Measurements from ENCODE around the gene MAML3.
A peak's percentile ranks its signal among the peaks of the same experiment; 100 is the strongest.

Gene MAML3

DNA sequence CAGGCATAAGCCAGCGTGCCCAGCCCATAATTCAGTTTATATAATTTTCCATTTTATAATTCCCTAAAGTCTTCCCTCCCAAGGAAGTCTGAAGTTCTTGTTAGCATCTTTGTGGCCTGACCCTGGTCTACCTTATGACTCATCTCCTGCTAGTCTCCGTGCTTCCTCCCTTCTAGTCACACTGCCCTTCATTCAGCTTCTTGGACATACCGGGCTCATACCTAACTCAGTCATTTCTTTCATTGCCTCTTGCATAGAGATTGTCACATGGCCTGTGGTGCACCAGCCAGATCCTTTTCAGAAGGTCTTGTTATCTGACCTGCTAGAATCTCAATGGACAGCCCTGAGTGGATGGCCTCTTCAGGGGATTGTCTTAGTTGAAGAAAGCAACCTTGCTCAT lies 22.8 kb upstream of the MAML3 start:
- no peaks in the 10 kb centered on the region for H3K4me1 ChIP-seq (ENCODE audit: control insufficient read depth in 1 of 2, insufficient read depth in 2 of 2, low read length in 2 of 2)
- no peak overlapping the region for H3K4me3 ChIP-seq (ENCODE audit: low read depth in 1 of 2, low read length in 2 of 2)
- no peaks in the 10 kb centered on the region for H3K36me3 ChIP-seq (ENCODE audit: control insufficient read depth in 1 of 2, insufficient read depth in 2 of 2, low read length in 2 of 2)
- no peaks in the 10 kb centered on the region for H3K27me3 ChIP-seq (ENCODE audit: low read depth, low read length)
- no peak overlapping the region for H3K27ac ChIP-seq (ENCODE audit: low read length)
- H3K9me3 ChIP-seq (ENCODE audit: control insufficient read depth in 1 of 2, low read length in 2 of 2), result no peaks in the 10 kb centered on the region

GRCh38 chr4:140174543-140174942 lies 20.6 kb upstream of the MAML3 start:
- Histone ChIP-seq H3K36me3 (ENCODE audit: control insufficient read depth in 1 of 2, insufficient read depth in 2 of 2, low read length in 2 of 2) (no peaks in the 10 kb centered on the region), H3K9me3 (ENCODE audit: control insufficient read depth in 1 of 2, low read length in 2 of 2) (no peaks in the 10 kb centered on the region), H3K27me3 (ENCODE audit: low read depth, low read length) (no peaks in the 10 kb centered on the region)

GRCh38 chr4:140172960-140173359 lies 19.0 kb upstream of the MAML3 start:
- H3K4me3 ChIP-seq (ENCODE audit: low read depth in 1 of 2, low read length in 2 of 2), result no peak overlapping the region
- no peaks in the 10 kb centered on the region for H3K36me3 ChIP-seq (ENCODE audit: control insufficient read depth in 1 of 2, insufficient read depth in 2 of 2, low read length in 2 of 2)
- no peaks in the 10 kb centered on the region for H3K4me1 ChIP-seq (ENCODE audit: control insufficient read depth in 1 of 2, insufficient read depth in 2 of 2, low read length in 2 of 2)
- H3K27me3 ChIP-seq (ENCODE audit: low read depth, low read length), result no peaks in the 10 kb centered on the region
- H3K27ac ChIP-seq (ENCODE audit: low read length), result no peak overlapping the region
- no peaks in the 10 kb centered on the region for H3K9me3 ChIP-seq (ENCODE audit: control insufficient read depth in 1 of 2, low read length in 2 of 2)

More at GRCh38 chr4:140174543-140174942, 20.6 kb upstream of the MAML3 start:
- no peak overlapping the region for H3K27ac ChIP-seq (ENCODE audit: low read length)
- H3K4me3 ChIP-seq (ENCODE audit: low read depth in 1 of 2, low read length in 2 of 2), result no peak overlapping the region
- H3K4me1 ChIP-seq (ENCODE audit: control insufficient read depth in 1 of 2, insufficient read depth in 2 of 2, low read length in 2 of 2), result no peaks in the 10 kb centered on the region

DNA sequence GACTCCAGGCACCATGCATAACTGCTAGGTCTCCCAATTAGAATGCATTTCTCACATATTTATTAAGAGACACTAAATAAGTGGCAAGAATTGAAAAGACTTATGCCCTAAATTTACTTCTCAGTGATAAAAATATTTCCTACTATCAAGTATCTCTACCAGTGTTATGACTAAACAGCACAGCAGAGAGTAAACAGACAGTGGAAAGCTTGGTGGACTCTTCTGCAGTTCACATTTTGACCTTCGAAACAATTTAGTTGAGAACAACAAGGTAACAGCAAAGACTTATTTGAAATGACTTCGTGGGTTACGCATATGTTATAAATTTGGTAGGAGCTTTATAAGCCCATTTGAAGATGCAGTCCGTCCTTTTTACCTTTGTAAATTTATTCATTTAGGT lies 16.3 kb upstream of the MAML3 start:
- no peaks in the 10 kb centered on the region for H3K27me3 ChIP-seq (ENCODE audit: low read depth, low read length)
- H3K9me3 ChIP-seq (ENCODE audit: control insufficient read depth in 1 of 2, low read length in 2 of 2), result no peaks in the 10 kb centered on the region
- H3K4me1 ChIP-seq (ENCODE audit: control insufficient read depth in 1 of 2, insufficient read depth in 2 of 2, low read length in 2 of 2), result no peaks in the 10 kb centered on the region
- H3K36me3 ChIP-seq (ENCODE audit: control insufficient read depth in 1 of 2, insufficient read depth in 2 of 2, low read length in 2 of 2), result no peaks in the 10 kb centered on the region
- no peak overlapping the region for H3K4me3 ChIP-seq (ENCODE audit: low read depth in 1 of 2, low read length in 2 of 2)
- H3K27ac ChIP-seq (ENCODE audit: low read length), result no peak overlapping the region

- H3K4me1 ChIP-seq (ENCODE audit: control insufficient read depth in 1 of 2, insufficient read depth in 2 of 2, low read length in 2 of 2), result no peaks in the 10 kb centered on the region
- no peaks in the 10 kb centered on the region for H3K36me3 ChIP-seq (ENCODE audit: control insufficient read depth in 1 of 2, insufficient read depth in 2 of 2, low read length in 2 of 2)
- no peak overlapping the region for H3K27ac ChIP-seq (ENCODE audit: low read length)
- no peaks in the 10 kb centered on the region for H3K9me3 ChIP-seq (ENCODE audit: control insufficient read depth in 1 of 2, low read length in 2 of 2)
- no peak overlapping the region for H3K4me3 ChIP-seq (ENCODE audit: low read depth in 1 of 2, low read length in 2 of 2)
- no peaks in the 10 kb centered on the region for H3K27me3 ChIP-seq (ENCODE audit: low read depth, low read length)
These were observed 15.0 kb upstream of the MAML3 start for GRCh38 chr4:140168936-140169335.

DNA sequence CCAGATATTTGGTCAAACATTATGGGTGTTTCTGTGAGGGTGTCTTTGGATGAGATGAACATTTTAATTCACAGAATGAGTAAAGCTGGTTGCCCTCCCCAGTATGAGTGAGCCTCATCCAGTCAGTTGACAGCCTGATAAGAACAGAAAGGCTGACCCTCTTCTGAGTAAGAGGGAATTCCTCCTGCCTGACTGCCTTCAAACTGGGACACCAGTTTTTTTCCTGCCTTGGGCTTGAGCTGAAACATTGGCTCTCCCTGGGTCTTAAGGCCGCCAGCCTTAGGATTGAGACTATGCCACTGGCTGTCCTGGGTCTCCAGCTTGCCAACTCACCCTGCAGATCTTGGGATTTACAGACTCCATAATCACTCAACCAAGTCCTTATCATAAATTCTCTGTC lies 14.5 kb upstream of the MAML3 start:
- Histone ChIP-seq H3K4me1 (ENCODE audit: control insufficient read depth in 1 of 2, insufficient read depth in 2 of 2, low read length in 2 of 2) (peaks cover 0 to under 1% of the 10 kb centered on the region in 2 donors), H3K36me3 (ENCODE audit: control insufficient read depth in 1 of 2, insufficient read depth in 2 of 2, low read length in 2 of 2) (no peaks in the 10 kb centered on the region), H3K9me3 (ENCODE audit: control insufficient read depth in 1 of 2, low read length in 2 of 2) (no peaks in the 10 kb centered on the region)

DNA sequence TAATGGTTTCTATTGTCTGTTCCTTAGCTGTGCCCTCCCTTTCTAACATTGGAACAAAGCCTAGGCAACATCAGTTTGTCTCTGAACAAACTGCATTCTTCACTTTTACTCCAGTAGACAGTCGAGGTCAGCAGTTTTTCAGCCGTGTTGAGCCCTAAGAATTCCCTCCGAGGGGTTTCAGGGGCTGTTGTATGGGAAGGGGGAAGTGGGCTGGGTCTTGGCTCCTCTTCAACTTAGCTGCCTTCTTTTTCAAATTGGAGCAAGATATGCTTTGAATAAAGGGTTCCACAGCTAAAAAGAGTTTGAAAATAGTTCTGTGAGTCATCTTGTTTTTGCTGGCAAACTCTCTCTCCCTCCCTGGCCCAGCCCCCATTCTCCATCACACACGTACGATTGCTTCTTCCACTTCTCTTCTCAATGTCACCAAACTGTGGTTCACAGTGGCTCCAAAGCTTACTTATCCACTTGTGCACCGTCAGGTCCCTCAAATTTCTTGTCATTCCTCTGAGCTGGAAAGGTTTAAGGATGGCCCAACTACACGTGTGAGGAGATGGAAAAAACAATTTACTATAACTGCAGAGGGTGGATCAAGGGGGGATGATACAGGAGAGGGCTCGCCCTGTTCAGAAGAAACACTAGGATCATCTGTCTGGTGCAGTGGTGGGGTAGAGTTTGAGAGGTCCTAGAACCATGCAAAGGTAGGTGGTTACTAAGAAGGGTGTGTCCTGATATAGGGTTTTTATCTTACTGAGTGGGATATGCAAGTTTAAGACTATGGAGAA lies 9.2 kb upstream of the MAML3 start:
- Histone ChIP-seq H3K4me3 (ENCODE audit: low read depth in 1 of 2, low read length in 2 of 2) (no peak overlapping the region), H3K36me3 (ENCODE audit: control insufficient read depth in 1 of 2, insufficient read depth in 2 of 2, low read length in 2 of 2) (no peaks in the 10 kb centered on the region), H3K9me3 (ENCODE audit: control insufficient read depth in 1 of 2, low read length in 2 of 2) (no peaks in the 10 kb centered on the region), H3K4me1 (ENCODE audit: control insufficient read depth in 1 of 2, insufficient read depth in 2 of 2, low read length in 2 of 2) (peaks cover 6 to 10% of the 10 kb centered on the region in 2 donors), H3K27me3 (ENCODE audit: low read depth, low read length) (no peaks in the 10 kb centered on the region), H3K27ac (ENCODE audit: low read length) (peak overlapping the region; percentile 26)

More for the DNA sequence above, 14.5 kb upstream of the MAML3 start:
- H3K27ac ChIP-seq (ENCODE audit: low read length), result no peak overlapping the region
- H3K4me3 ChIP-seq (ENCODE audit: low read depth in 1 of 2, low read length in 2 of 2), result no peak overlapping the region
- H3K27me3 ChIP-seq (ENCODE audit: low read depth, low read length), result no peaks in the 10 kb centered on the region

DNA sequence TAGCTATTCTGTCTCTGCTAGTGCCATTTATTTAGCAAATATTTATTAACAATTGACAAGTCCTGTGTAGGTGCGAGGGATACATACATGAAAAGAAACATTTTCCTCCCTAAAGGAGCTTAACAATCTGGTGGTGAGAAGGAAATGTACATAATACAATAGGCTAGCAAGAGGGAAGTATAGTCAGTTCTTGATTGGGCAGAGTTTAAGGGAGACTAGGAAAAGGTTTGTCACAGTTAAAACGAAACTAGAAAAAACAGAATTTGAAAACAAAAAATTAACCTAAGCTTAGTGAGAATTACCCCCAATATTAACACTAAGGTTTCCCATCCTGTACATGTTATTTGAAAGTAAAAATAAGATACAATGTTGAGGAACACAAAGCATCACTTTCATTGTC lies 8.6 kb upstream of the MAML3 start:
- Histone ChIP-seq H3K4me1 (ENCODE audit: control insufficient read depth in 1 of 2, insufficient read depth in 2 of 2, low read length in 2 of 2) (peaks cover 8 to 15% of the 10 kb centered on the region in 2 donors), H3K9me3 (ENCODE audit: control insufficient read depth in 1 of 2, low read length in 2 of 2) (no peaks in the 10 kb centered on the region), H3K36me3 (ENCODE audit: control insufficient read depth in 1 of 2, insufficient read depth in 2 of 2, low read length in 2 of 2) (no peaks in the 10 kb centered on the region), H3K4me3 (ENCODE audit: low read depth in 1 of 2, low read length in 2 of 2) (no peak overlapping the region), H3K27ac (ENCODE audit: low read length) (no peak overlapping the region), H3K27me3 (ENCODE audit: low read depth, low read length) (no peaks in the 10 kb centered on the region)

DNA sequence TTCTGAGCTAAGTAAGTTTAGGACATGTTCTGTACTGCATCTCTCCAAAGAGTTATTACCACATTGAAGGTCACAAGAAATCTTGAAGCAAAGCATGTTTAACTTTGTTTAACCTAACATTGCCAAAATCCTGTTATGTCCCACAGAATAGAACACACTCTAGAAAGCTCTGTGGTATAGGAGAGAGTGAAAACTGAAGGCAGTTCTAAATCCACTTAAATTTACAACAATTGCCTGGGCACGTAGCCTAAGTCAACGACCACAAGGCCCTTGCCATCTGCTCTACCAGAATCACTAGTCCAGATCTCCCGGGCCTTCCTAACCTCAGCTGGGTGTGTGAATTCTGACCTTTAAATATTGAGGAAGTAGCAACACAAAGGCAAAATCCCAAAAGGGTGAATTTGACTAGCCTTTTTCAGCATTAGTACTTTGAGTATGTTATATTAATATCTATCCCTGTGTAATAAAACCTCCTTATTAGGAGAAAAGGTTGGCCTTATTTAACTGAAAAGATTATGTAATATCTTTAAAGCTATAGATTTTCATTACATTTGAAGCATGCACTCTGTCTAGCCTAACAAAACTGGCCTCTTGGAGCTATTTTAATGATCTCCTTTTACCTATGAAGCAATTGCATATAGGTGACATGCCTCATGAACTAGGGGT lies 4.5 kb upstream of the MAML3 start:
- Histone ChIP-seq H3K36me3 (ENCODE audit: control insufficient read depth in 1 of 2, insufficient read depth in 2 of 2, low read length in 2 of 2) (no peaks in the 10 kb centered on the region), H3K4me1 (ENCODE audit: control insufficient read depth in 1 of 2, insufficient read depth in 2 of 2, low read length in 2 of 2) (peaks cover 8 to 15% of the 10 kb centered on the region in 2 donors), H3K27me3 (ENCODE audit: low read depth, low read length) (no peaks in the 10 kb centered on the region), H3K27ac (ENCODE audit: low read length) (peak overlapping the region; percentile 26), H3K9me3 (ENCODE audit: control insufficient read depth in 1 of 2, low read length in 2 of 2) (no peaks in the 10 kb centered on the region), H3K4me3 (ENCODE audit: low read depth in 1 of 2, low read length in 2 of 2) (no peak overlapping the region)

DNA sequence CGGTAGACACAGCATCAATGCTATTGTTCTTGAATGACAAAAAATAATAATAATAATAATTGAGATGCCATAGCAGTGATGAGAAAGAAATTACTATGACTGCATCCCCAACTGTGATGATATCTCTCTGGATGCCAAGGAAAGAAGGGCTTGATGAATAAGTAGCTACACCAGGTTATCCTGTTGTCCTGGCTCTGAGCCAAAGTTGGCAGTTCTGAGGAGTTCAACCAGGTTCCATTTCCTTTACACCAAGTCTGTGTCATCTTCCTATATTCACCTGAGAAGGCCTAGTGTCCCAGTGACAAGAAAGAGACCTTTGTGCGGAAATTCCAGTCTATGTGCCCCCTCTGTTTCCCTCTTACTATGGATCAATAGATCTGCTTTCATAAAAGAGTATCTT lies 3.4 kb upstream of the MAML3 start:
- Histone ChIP-seq H3K4me3 (ENCODE audit: low read depth in 1 of 2, low read length in 2 of 2) (no peak overlapping the region), H3K36me3 (ENCODE audit: control insufficient read depth in 1 of 2, insufficient read depth in 2 of 2, low read length in 2 of 2) (no peaks in the 10 kb centered on the region), H3K4me1 (ENCODE audit: control insufficient read depth in 1 of 2, insufficient read depth in 2 of 2, low read length in 2 of 2) (peaks cover 8% of the 10 kb centered on the region in 2 donors), H3K27ac (ENCODE audit: low read length) (peak overlapping the region; percentile 26), H3K27me3 (ENCODE audit: low read depth, low read length) (no peaks in the 10 kb centered on the region), H3K9me3 (ENCODE audit: control insufficient read depth in 1 of 2, low read length in 2 of 2) (no peaks in the 10 kb centered on the region)

GRCh38 chr4:140156529-140157171 lies 2.7 kb upstream of the MAML3 start:
- peaks cover 8% of the 10 kb centered on the region in 2 donors for H3K4me1 ChIP-seq (ENCODE audit: control insufficient read depth in 1 of 2, insufficient read depth in 2 of 2, low read length in 2 of 2)
- H3K9me3 ChIP-seq (ENCODE audit: control insufficient read depth in 1 of 2, low read length in 2 of 2), result no peaks in the 10 kb centered on the region
- no peaks in the 10 kb centered on the region for H3K27me3 ChIP-seq (ENCODE audit: low read depth, low read length)
- H3K36me3 ChIP-seq (ENCODE audit: control insufficient read depth in 1 of 2, insufficient read depth in 2 of 2, low read length in 2 of 2), result no peaks in the 10 kb centered on the region
- H3K27ac ChIP-seq (ENCODE audit: low read length), result no peak overlapping the region
- H3K4me3 ChIP-seq (ENCODE audit: low read depth in 1 of 2, low read length in 2 of 2), result no peak overlapping the region
